Activated CD8-positive, alpha-beta T cell treated with anti-CD3 and anti-CD28 coated beads for 36 hours (primary cell): ENCODE results near the gene KXD1. TPM values are rescaled to one million over a fixed set of nuclear protein-coding genes. Genes with fewer than 3 reads are reported as not detected.
"Not testable (repeated sequence)": the region's sequence is repeated elsewhere in the genome, so short reads cannot be mapped to it uniquely, and the experiment has no call there.

ENCODE experiments used
- ATAC-seq: fragments of 200-7000 bp; cut with Tn5 transposase; one replicate; pipeline ENCODE4 v1.10.0; 2021; ENCODE audit warnings: mild to moderate bottlenecking, moderate library complexity
- CTCF ChIA-PET: fragments of 350-600 bp; sonication (Branson Sonifier 250); formaldehyde crosslinking; loops from one replicate; lab custom pipeline; 2021; ENCODE audit warnings: antibody characterized with exemption; lab: Charles Lee
- POLR2A ChIA-PET: fragments of 350-600 bp; sonication (Branson Sonifier 250); formaldehyde crosslinking; loops from one replicate; lab custom pipeline; 2021; ENCODE audit warnings: antibody characterized with exemption; lab: Charles Lee
- DNase-seq: peaks from one replicate; pipeline ENCODE4 v3.0.0-alpha.2; 2020
- H3K27ac Mint-ChIP-seq: one replicate; pipeline ENCODE4 v1.8.0; 2021; ENCODE audit warnings: mild to moderate bottlenecking, mixed read lengths
- H3K27me3 Mint-ChIP-seq: one replicate; pipeline ENCODE4 v1.8.0; 2021; ENCODE audit warnings: mixed read lengths
- H3K36me3 Mint-ChIP-seq: one replicate; pipeline ENCODE4 v1.8.0; 2021; ENCODE audit warnings: low read depth, mixed read lengths
- H3K4me1 Mint-ChIP-seq: one replicate; pipeline ENCODE4 v1.8.0; 2021; ENCODE audit warnings: low read depth, mixed read lengths
- H3K4me3 Mint-ChIP-seq: one replicate; pipeline ENCODE4 v1.8.0; 2021; ENCODE audit warnings: mild to moderate bottlenecking, moderate library complexity, mixed read lengths
- H3K9me3 Mint-ChIP-seq: one replicate; pipeline ENCODE4 v1.8.0; 2021; ENCODE audit warnings: mixed read lengths
- CTCF ChIP-seq: fragments of 200-600 bp; IDR thresholded peaks from one replicate; pipeline ENCODE4 v1.8.0; 2022; ENCODE audit warnings: antibody characterized with exemption, mild to moderate bottlenecking
- intact Hi-C: fragments of 100-400 bp; cut with micrococcal nuclease; formaldehyde crosslinking; loops from one replicate; pipeline ENCODE4 v1.10.0; 2022
- total RNA-seq, 2 experiments: library from RNA; stranded (reverse); gene quantifications; one replicate each; pipeline ENCODE4 v1.2.3, GENCODE V29; 2021

Gene KXD1
- total RNA-seq, 2 experiments from 2014 or later, result 137 to 142 TPM

GRCh38 chr19:18533058-18533457 is 24.6 kb upstream of the KXD1 start:
- TF ChIP-seq CTCF, result no peak
- no peak for DNase-seq
- Mint-ChIP-seq H3K36me3 (peaks cover 32% of the 10 kb centered on the region), H3K27me3 (no peaks in the 10 kb centered on the region), H3K4me1 (no peaks in the 10 kb centered on the region), H3K9me3 (no peaks in the 10 kb centered on the region), H3K27ac (no peak overlapping the region), H3K4me3 (no peak overlapping the region)
- ChIA-PET CTCF (interaction anchor here (1.2 kb wide), 1 partner anchor 12 kb away, joined by 3 read pairs; no protein-coding TSS in a partner anchor), POLR2A (no interaction called here)
- no peak for ATAC-seq
- intact Hi-C loops, result no loop called here

- Mint-ChIP-seq H3K4me3 (no peak overlapping the region), H3K4me1 (peaks cover 5% of the 10 kb centered on the region), H3K27me3 (no peaks in the 10 kb centered on the region), H3K27ac (no peak overlapping the region), H3K9me3 (no peaks in the 10 kb centered on the region), H3K36me3 (peaks cover 53% of the 10 kb centered on the region)
- POLR2A ChIA-PET, result interaction anchor here (0.9 kb wide), 1 partner anchor 19 kb away, joined by 3 read pairs; no protein-coding TSS in a partner anchor
- DNase-seq, result no peak
- TF ChIP-seq CTCF, result no peak
- CTCF ChIA-PET, result interaction anchor here (1.2 kb wide), 1 partner anchor 17 kb away, joined by 5 read pairs; no protein-coding TSS in a partner anchor
- intact Hi-C loops, result no loop called here
- ATAC-seq, result no peak
These were observed 21.2 kb upstream of the KXD1 start for GRCh38 chr19:18536475-18536874.

GRCh38 chr19:18537431-18537830 is 20.2 kb upstream of the KXD1 start:
- H3K36me3 Mint-ChIP-seq, result peaks cover 51% of the 10 kb centered on the region
- TF ChIP-seq CTCF, result no peak
- ATAC-seq, result no peak
- intact Hi-C loops, result no loop called here
- H3K9me3 Mint-ChIP-seq, result no peaks in the 10 kb centered on the region
- DNase-seq, result no peak
- H3K4me3 Mint-ChIP-seq, result no peak overlapping the region
- ChIA-PET CTCF (interaction anchor here (1.6 kb wide), 1 partner anchor 18 kb away, joined by 4 read pairs; no protein-coding TSS in a partner anchor), POLR2A (no interaction called here)
- peaks cover 9% of the 10 kb centered on the region for H3K4me1 Mint-ChIP-seq
- H3K27ac Mint-ChIP-seq, result no peak overlapping the region
- H3K27me3 Mint-ChIP-seq, result no peaks in the 10 kb centered on the region

- Mint-ChIP-seq H3K4me3 (no peak overlapping the region), H3K4me1 (peaks cover 11% of the 10 kb centered on the region), H3K36me3 (peaks cover 46% of the 10 kb centered on the region), H3K27ac (no peak overlapping the region), H3K9me3 (no peaks in the 10 kb centered on the region), H3K27me3 (no peaks in the 10 kb centered on the region)
- POLR2A ChIA-PET, result no interaction called here
- ATAC-seq (no peak), DNase-seq (no peak)
- no peak for TF ChIP-seq CTCF
- intact Hi-C loops, result no loop called here
- CTCF ChIA-PET, result interaction anchor here (1.6 kb wide), 1 partner anchor 18 kb away, joined by 4 read pairs; no protein-coding TSS in a partner anchor
These were observed 19.6 kb upstream of the KXD1 start for GRCh38 chr19:18538115-18538514.

GRCh38 chr19:18539372-18539771 is 18.3 kb upstream of the KXD1 start:
- Mint-ChIP-seq H3K4me3 (no peak overlapping the region), H3K4me1 (peaks cover 16% of the 10 kb centered on the region), H3K36me3 (peaks cover 44% of the 10 kb centered on the region), H3K27me3 (no peaks in the 10 kb centered on the region), H3K27ac (no peak overlapping the region), H3K9me3 (no peaks in the 10 kb centered on the region)
- ATAC-seq (no peak), DNase-seq (no peak)
- POLR2A ChIA-PET, result interaction anchor here (1.2 kb wide), 1 partner anchor 33 kb away, joined by 4 read pairs; the partner anchor contains the start of gene UBA52
- CTCF ChIA-PET, result interaction anchor here (1.6 kb wide), 1 partner anchor 20 kb away, joined by 4 read pairs; no protein-coding TSS in a partner anchor
- TF ChIP-seq CTCF, result no peak
- intact Hi-C loops, result no loop called here

GRCh38 chr19:18540200-18540599 is 17.5 kb upstream of the KXD1 start:
- CTCF ChIA-PET, H3K27ac Mint-ChIP-seq, ATAC-seq, intact Hi-C loops, DNase-seq, H3K27me3 Mint-ChIP-seq, H3K4me3 Mint-ChIP-seq, H3K9me3 Mint-ChIP-seq: not testable (repeated sequence)
- Mint-ChIP-seq H3K36me3 (peaks cover 42% of the 10 kb centered on the region), H3K4me1 (peaks cover 22% of the 10 kb centered on the region)
- POLR2A ChIA-PET, result interaction anchor here (1.2 kb wide), 1 partner anchor 32 kb away, joined by 4 read pairs; the partner anchor contains the start of gene UBA52
